ENCODE results near the gene ARX. TPM values are rescaled to one million over a fixed set of nuclear protein-coding genes. Genes with fewer than 3 reads are reported as not detected.

ARX gene
- polyA plus RNA-seq, 3 donors: 0.06 to 0.48 TPM; not detected in 1

- 67 to 93% (median 77%) methylated on average over 2 of the region's 2 CpGs for WGBS, 3 donors
- H3K27ac ChIP-seq (ENCODE audit: low read depth, low read length): no peak overlapping the region
Measured at GRCh38 chrX:24963823-24964222, 51.9 kb downstream of the ARX start.

DNA sequence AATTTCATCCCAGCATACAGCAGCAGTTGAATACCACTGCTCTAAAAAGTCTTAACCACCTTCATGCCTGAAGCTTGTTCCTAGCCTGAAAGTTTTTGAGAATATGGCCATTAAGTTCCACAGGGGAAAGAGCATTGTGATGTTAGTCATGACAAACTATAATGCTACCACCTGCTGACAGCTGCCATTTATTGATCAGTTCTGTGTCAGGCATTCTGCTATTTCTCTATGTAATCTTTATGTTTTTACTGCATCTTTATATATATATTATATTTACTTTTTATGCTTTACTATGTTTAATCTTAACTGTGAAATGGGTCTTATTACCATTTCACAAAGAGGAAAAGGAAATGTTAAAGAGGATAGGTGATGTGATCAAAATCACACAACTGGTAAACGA is 54.0 kb downstream of the ARX start:
- WGBS, 3 donors: 69 to 91% (median 80%) methylated on average over 1 of the region's 1 CpG
- no peak overlapping the region for H3K27ac ChIP-seq (ENCODE audit: low read depth, low read length)

GRCh38 chrX:24956828-24957227 is 58.9 kb downstream of the ARX start:
- H3K27ac ChIP-seq (ENCODE audit: low read depth, low read length): no peak overlapping the region

GRCh38 chrX:24955372-24955930 is 60.3 kb downstream of the ARX start:
- no peak overlapping the region for H3K27ac ChIP-seq (ENCODE audit: low read depth, low read length)
- WGBS, 3 donors: 77 to 97% (median 95%) methylated on average over 2 of the region's 2 CpGs

DNA sequence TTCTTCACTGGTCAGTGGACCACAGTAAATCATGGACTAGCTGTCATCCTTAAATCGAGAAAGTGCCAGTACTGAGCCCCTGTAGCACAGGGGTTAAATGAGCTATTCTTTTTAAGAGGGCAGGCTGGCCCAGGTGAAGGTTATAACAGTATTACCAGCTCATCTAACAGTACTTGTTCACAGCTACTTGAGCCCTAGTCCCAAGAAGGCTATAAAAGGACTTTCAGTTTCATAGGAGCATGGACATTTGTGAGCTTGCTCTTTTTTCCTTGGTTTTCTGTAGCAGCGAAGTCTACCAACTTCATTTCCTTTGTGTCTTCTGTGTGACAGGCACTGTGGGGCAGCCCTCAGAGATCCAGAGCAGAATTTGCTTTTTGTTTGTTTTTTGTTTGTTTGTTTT is 61.0 kb downstream of the ARX start:
- 67 to 93% (median 74%) methylated on average over 2 of the region's 2 CpGs for WGBS, 3 donors
- H3K27ac ChIP-seq (ENCODE audit: low read depth, low read length): no peak overlapping the region

Data from adipose tissue (tissue), 3 donors.